Measurements from ENCODE around the gene IWS1.

The IWS1 gene

GRCh38 chr2:127511917-127512316, 14.4 kb downstream of the IWS1 start:
- TF ChIP-seq CTCF (IDR thresholded peaks at IDR 0.05; ENCODE audit: insufficient read depth, low read depth, low read length, missing control alignments): no peak
- no peak overlapping the region for H3K4me3 ChIP-seq (ENCODE audit: low read depth, low read length)
- DNase-seq (ENCODE audit: low read depth): no peak

- no peak for DNase-seq (ENCODE audit: low read depth)
- TF ChIP-seq CTCF (IDR thresholded peaks at IDR 0.05; ENCODE audit: insufficient read depth, low read depth, low read length, missing control alignments): no peak
- H3K4me3 ChIP-seq (ENCODE audit: low read depth, low read length): no peak overlapping the region
These were observed 15.1 kb downstream of the IWS1 start for GRCh38 chr2:127511090-127511695.

- TF ChIP-seq CTCF (IDR thresholded peaks at IDR 0.05; ENCODE audit: insufficient read depth, low read depth, low read length, missing control alignments): no peak
- no peak overlapping the region for H3K4me3 ChIP-seq (ENCODE audit: low read depth, low read length)
These were observed 16.2 kb downstream of the IWS1 start for GRCh38 chr2:127510073-127510472.

GRCh38 chr2:127508631-127509034, 17.7 kb downstream of the IWS1 start:
- no peak overlapping the region for H3K4me3 ChIP-seq (ENCODE audit: low read depth, low read length)
- TF ChIP-seq CTCF (IDR thresholded peaks at IDR 0.05; ENCODE audit: insufficient read depth, low read depth, low read length, missing control alignments): no peak
- DNase-seq (ENCODE audit: low read depth): no peak

More at GRCh38 chr2:127510073-127510472, 16.2 kb downstream of the IWS1 start:
- DNase-seq (ENCODE audit: low read depth): no peak

GRCh38 chr2:127508023-127508630, 18.2 kb downstream of the IWS1 start:
- TF ChIP-seq CTCF (IDR thresholded peaks at IDR 0.05; ENCODE audit: insufficient read depth, low read depth, low read length, missing control alignments): no peak
- H3K4me3 ChIP-seq (ENCODE audit: low read depth, low read length): no peak overlapping the region
- no peak for DNase-seq (ENCODE audit: low read depth)

GRCh38 chr2:127506510-127506909, 19.8 kb downstream of the IWS1 start:
- no peak for TF ChIP-seq CTCF (IDR thresholded peaks at IDR 0.05; ENCODE audit: insufficient read depth, low read depth, low read length, missing control alignments)
- no peak for DNase-seq (ENCODE audit: low read depth)
- no peak overlapping the region for H3K4me3 ChIP-seq (ENCODE audit: low read depth, low read length)
